NT2/D1 (cell line): ENCODE data around the gene FAP.

Experiments
- SUZ12 ChIP-seq: IDR thresholded peaks from 2 replicates; pipeline ENCODE4 v1.6.1; 2011; ENCODE audit not compliant: insufficient read length, insufficient read depth; ENCODE audit errors: extremely low read depth
- ZNF274 ChIP-seq: IDR thresholded peaks from 2 replicates; pipeline ENCODE4 v1.6.1; 2011; ENCODE audit warnings: mild to moderate bottlenecking, low read depth, low read length

GRCh38 chr2:162143969-162144368 is 99.3 kb downstream of the FAP start:
- TF ChIP-seq SUZ12 = no peak
- no peak for TF ChIP-seq ZNF274
